NT2/D1 (cell line): ENCODE measurements around the gene KRT32.

ENCODE experiments used
- DNase-seq: peaks from one replicate; pipeline ENCODE4 v3.0.0-alpha.2; 2011; ENCODE audit warnings: low read depth, low spot score
- H3K27me3 ChIP-seq: 2 replicates; pipeline ENCODE4 v1.6.0; 2011; ENCODE audit warnings: mild to moderate bottlenecking; ENCODE audit not compliant: insufficient read length, insufficient read depth
- H3K36me3 ChIP-seq: 2 replicates; pipeline ENCODE4 v1.6.1; 2011; ENCODE audit warnings: mild to moderate bottlenecking, low read length, mixed read lengths; ENCODE audit not compliant: insufficient read depth, insufficient read length
- H3K4me1 ChIP-seq: 2 replicates; pipeline ENCODE4 v1.5.1; 2011; ENCODE audit not compliant: insufficient read depth, insufficient read length
- H3K4me3 ChIP-seq: 2 replicates; pipeline ENCODE4 v1.5.1; 2011; ENCODE audit warnings: low read depth; ENCODE audit not compliant: insufficient read length
- H3K9ac ChIP-seq: 2 replicates; pipeline ENCODE4 v1.6.0; 2011; ENCODE audit warnings: low read depth; ENCODE audit not compliant: insufficient read length
- H3K9me3 ChIP-seq: 2 replicates; pipeline ENCODE4 v1.5.1; 2011; ENCODE audit warnings: mild to moderate bottlenecking, low read length; ENCODE audit not compliant: insufficient read depth
- SUZ12 ChIP-seq: IDR thresholded peaks from 2 replicates; pipeline ENCODE4 v1.6.1; 2011; ENCODE audit not compliant: insufficient read length, insufficient read depth; ENCODE audit errors: extremely low read depth
- YY1 ChIP-seq: IDR thresholded peaks from 2 replicates; pipeline ENCODE4 v1.6.1; 2011; ENCODE audit not compliant: insufficient read length, insufficient read depth
- ZNF274 ChIP-seq: IDR thresholded peaks from 2 replicates; pipeline ENCODE4 v1.6.1; 2011; ENCODE audit warnings: mild to moderate bottlenecking, low read depth, low read length

KRT32 gene

DNA sequence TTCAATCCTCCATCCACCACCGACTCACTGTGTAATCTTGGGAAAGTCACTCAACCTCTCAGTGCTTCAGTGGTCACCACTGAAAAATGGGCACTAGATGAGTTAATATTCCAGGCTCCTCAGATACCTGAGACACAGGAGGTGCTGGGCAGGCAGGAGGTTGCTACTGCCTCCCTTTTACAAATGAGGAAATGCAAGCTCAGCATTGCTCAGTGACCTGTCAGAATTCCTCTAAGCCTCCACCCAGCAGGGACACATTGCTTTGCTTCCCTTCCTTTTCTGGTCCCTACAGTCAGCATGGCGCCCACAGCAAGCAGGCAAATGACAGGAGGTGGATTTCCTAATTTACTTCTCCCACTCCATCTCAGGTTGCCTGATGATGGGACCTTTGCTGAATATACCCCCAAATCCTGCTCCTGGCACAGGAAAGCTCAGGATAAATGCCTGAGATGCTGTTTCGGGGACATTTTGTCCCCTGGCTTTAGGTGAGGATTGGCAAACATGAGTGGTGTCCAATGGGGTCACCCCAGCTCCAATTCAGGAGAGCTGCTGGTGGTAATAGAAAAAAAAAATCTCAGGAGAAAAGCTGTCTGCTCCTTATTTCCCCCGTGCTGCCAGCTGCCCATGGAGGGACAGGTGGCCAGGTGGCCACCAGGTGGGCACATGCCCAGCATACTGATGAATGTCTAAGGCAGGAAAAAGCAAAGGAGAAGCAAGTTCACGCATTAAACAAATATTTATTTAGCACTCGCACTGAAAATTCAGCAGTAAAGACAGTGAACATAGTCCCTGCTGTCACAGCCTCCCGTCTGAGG, 43.3 kb upstream of the KRT32 start:
- Histone ChIP-seq H3K4me1 (peaks cover 9% of the 10 kb centered on the region), H3K27me3 (no peaks in the 10 kb centered on the region), H3K36me3 (no peaks in the 10 kb centered on the region), H3K9ac (no peak overlapping the region), H3K9me3 (no peaks in the 10 kb centered on the region), H3K4me3 (no peak overlapping the region)
- no peak for DNase-seq
- TF ChIP-seq SUZ12: no peak
- no peak for TF ChIP-seq ZNF274
- no peak for TF ChIP-seq YY1

DNA sequence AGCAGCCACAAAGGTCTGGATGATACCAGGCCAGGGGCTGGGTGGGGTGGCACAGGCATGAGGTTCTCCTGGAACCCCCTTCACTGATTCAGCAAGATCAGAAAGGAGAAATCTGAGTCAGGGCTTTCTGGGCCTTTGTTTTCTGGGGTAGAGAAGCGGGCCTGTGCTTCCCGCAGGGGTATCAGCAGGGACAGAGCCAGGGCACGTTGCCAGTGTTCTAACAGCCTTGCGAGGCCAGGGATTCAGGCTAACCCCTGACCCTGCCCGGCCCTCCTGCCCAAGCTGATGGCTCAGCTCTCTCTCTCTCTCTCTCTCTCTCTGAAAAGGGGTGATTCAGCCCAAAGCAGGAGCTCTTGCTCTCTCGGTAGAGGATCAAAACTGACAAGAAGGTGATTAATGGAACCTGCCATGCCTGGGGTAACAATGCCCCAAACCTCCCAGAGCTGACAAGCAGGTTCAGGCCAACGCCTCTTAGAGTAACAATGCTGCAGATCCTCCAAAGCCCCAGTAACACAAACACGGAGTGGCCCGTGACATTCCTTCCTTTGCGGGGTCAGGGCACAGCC, 40.2 kb upstream of the KRT32 start:
- no peak overlapping the region for H3K4me3 ChIP-seq
- no peaks in the 10 kb centered on the region for H3K27me3 ChIP-seq
- no peak overlapping the region for H3K9ac ChIP-seq
- TF ChIP-seq SUZ12 (no peak), YY1 (no peak), ZNF274 (no peak)
- no peaks in the 10 kb centered on the region for H3K9me3 ChIP-seq
- DNase-seq: no peak
- H3K4me1 ChIP-seq: peaks cover 9% of the 10 kb centered on the region
- H3K36me3 ChIP-seq: no peaks in the 10 kb centered on the region

DNA sequence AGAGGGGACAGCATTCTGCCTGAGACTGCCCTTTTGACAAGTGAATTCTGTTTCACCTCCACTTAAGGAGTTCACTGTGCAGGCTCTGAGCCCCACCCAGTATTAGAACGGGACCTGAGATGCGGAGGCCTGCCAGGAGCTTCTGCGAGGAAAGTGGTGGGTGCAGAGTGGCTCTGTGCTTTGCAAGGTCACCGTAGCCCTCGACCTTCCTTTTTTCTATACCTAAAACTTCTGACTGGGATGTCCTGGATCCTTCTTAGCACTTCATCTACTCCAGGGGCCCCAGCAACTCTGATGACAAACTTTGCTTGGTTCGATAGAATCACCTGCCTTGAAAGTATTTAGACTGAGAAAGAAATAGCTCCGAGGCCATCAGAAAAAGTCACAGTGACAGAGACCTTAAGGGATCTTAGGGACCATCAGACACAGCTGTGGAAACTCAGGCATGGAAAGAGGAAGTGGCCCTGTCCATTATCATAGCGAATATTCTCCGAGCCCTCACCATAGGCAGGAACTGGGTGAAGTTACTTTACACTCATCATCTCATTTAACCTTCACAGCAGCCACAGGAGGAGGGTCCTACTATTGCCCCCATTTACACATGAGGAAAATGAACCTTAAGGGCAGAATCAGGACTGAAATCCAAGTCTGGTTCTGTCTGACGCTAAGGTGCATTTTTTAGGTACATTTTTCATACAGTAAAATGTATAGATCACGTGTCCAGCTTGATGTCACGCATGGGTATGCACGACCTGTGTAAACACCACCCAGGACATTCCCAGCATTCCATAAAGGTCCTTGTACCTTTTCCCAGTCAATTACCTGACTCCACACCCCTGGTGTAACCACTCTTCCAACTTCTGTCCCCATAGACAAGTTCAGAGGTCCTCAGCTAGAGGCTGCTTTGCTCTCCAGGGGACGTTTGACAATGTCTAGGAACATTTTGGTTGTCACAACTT, 38.9 kb upstream of the KRT32 start:
- Histone ChIP-seq H3K36me3 (no peaks in the 10 kb centered on the region), H3K9me3 (no peaks in the 10 kb centered on the region), H3K27me3 (no peaks in the 10 kb centered on the region), H3K4me1 (peaks cover 13% of the 10 kb centered on the region), H3K4me3 (no peak overlapping the region), H3K9ac (no peak overlapping the region)
- DNase-seq: no peak
- TF ChIP-seq SUZ12 (no peak), YY1 (no peak), ZNF274 (no peak)

DNA sequence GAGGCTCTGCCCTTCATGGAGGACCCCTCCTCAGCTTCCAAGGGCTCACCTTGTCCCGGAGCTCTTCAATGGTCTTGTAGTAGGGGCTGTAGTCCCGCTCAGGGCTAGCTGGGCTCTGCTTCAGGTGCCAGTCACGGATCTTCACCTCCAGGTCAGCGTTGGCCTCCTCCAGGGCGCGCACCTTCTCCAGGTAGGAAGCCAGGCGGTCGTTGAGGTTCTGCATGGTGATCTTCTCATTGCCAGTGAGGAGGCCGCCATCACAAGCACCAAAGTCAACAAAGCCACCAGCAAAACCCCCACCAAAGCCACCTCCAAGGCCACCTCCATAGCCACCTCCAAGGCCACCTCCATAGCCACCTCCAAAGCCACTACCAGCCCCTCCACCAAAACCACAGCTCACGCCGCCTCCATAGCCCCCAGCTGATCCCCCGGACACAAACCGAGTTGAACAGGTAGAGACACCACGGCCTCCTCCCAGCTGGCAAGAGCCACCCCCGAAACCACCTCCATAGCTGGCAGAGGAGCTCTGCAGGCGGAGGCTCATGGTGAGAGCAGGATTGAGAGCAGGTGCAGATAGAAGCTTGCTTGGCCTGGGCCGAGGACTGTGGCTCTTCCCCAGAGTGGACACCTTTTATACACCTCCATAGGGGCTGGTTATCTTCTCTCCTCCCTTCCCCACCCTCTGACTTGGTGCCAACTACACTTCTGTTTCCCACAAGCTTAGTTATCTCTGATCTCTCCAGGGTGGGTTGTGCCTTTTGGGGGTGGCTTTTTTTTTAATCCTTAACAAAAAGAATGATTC, 38.0 kb upstream of the KRT32 start, which contains the start of gene KRT13:
TSS of gene KRT13 (minus strand) at position 606 of the 802 bp plus-strand sequence. CDS start at position 544, 62 bp downstream.
- H3K36me3 ChIP-seq: no peaks in the 10 kb centered on the region
- no peaks in the 10 kb centered on the region for H3K27me3 ChIP-seq
- no peak within 1 kb of the TSS for H3K4me3 ChIP-seq
- DNase-seq: no peak
- no peaks in the 10 kb centered on the region for H3K9me3 ChIP-seq
- H3K4me1 ChIP-seq: peaks cover 17% of the 10 kb centered on the region
- TF ChIP-seq SUZ12: no peak
- TF ChIP-seq YY1: no peak
- TF ChIP-seq ZNF274: no peak
- H3K9ac ChIP-seq: no peak within 1 kb of the TSS

DNA sequence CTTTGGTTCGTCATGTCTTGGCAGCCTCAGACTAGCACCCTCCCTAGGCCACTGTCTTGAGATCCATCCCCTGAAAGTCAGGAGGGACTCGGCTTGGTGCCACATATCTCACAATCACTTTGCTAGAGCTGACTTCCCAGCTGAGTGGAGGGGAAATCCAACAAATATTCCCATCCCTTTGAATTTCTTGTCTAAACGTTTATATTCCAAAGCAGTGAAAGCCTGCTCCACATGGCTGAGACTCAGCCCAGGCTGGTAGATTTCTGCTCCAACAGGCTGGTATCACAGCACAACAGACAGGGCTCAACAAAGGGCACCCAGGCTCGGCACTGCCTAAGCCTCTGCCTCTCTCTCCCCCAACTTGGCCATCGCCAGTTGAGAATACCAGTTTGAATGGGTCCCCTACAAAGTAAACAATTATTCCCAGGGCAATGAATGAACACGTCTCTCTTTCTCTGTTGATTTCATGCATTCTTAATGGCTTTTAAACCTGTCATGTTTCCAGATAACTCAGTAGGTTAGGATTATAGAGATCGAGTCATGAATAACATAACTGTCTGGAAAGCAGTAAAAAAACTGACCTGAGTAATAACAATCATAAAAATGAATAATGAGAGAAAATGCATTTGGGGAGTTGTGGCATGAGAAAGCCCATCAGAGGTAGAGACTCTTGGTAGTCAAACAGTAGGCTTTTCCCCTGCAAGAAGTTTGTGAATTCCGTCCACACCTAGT, 37.2 kb upstream of the KRT32 start:
- H3K4me1 ChIP-seq: peaks cover 22% of the 10 kb centered on the region

DNA sequence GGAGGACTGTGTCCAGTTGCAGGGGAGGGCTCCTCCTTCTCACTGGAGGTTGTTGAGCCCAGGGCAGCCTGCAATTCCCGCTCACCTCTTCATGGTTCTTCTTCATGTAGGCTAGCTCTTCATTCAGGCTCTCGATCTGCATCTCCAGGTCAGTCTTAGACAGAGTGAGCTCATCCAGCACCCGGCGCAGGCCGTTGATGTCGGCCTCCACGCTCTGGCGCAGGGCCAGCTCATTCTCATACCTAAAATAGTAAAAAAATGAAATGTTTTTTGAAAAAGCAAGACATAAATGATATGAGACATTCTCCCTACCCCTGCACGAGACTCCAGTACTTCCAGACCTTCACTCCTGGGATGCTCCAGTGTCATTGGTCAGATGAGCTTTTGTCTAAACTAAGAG, 36.0 kb upstream of the KRT32 start:
- Histone ChIP-seq H3K4me3 (no peak overlapping the region), H3K9ac (no peak overlapping the region), H3K4me1 (peaks cover 28% of the 10 kb centered on the region), H3K27me3 (peaks cover 3% of the 10 kb centered on the region), H3K36me3 (no peaks in the 10 kb centered on the region), H3K9me3 (no peaks in the 10 kb centered on the region)
- no peak for DNase-seq
- no peak for TF ChIP-seq YY1

More for the DNA sequence above, 37.2 kb upstream of the KRT32 start:
- no peak for DNase-seq
- TF ChIP-seq YY1 (no peak), ZNF274 (no peak), SUZ12 (no peak)
- Histone ChIP-seq H3K27me3 (peaks cover 2% of the 10 kb centered on the region), H3K9ac (no peak overlapping the region), H3K9me3 (no peaks in the 10 kb centered on the region), H3K4me3 (no peak overlapping the region), H3K36me3 (no peaks in the 10 kb centered on the region)
